KOPT-K1 (cell line): ENCODE results near the gene HOXB1.
"Not testable (repeated sequence)": the region's sequence is repeated elsewhere in the genome, so short reads cannot be mapped to it uniquely, and the experiment has no call there.

ENCODE experiments used
- H3K27ac ChIP-seq: fragments of 200-600 bp; sonication (generic); 2 replicates; pipeline ENCODE4 v1.5.1; 2016; ENCODE audit warnings: antibody characterized with exemption, mild to moderate bottlenecking, low read depth, low read length; ENCODE audit not compliant: poor library complexity, severe bottlenecking
- H3K36me3 ChIP-seq: fragments of 200-600 bp; sonication (generic); 2 replicates; pipeline ENCODE4 v1.5.1; 2017; ENCODE audit warnings: antibody characterized with exemption, mild to moderate bottlenecking, low read length, moderate library complexity; ENCODE audit not compliant: insufficient read depth
- H3K9me3 ChIP-seq: fragments of 200-600 bp; sonication (generic); 2 replicates; pipeline ENCODE4 v1.5.1; 2017; ENCODE audit warnings: antibody characterized with exemption, low read length, mild to moderate bottlenecking; ENCODE audit not compliant: insufficient read depth, poor library complexity, severe bottlenecking

Gene HOXB1

DNA sequence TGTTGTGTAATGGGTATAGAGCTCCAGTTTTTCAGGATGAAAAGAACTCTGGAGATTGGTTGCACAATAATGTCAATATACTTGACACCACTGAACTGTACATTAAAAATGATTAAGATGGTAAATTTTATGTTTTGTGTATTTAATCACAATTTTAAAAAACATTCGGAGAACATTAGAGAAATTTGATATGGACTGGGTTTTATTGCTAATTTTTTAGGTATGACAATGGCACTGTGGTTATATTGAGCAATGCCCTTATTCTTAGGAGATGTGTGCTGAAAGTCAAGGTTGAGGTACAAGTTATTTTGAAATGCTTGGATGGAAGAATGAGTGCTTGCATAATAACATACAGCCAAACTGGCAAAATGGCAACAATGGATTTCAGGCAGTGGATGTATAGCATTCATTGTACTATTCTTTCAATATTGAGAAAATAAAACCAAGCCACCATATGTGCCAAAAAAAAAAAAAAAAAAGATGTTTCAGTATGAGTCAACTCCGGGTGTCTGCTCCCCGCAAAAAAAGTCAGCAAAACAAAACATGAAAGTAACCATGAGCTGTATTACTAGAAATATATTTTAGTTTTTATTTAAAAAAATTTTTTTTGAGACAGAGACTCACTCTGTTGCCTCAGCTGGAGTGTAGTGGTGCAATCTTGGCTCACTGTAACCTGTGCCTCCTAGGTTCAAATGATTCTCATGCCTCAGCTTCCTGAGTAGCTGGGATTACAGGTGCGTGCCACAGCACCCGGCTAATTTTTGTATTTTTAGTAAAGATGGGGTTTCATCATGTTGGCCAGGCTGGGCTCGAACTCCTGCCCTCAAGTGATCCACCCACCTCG, 19.8 kb downstream of the HOXB1 start:
- H3K36me3 ChIP-seq = no peaks in the 10 kb centered on the region
- no peak overlapping the region for H3K27ac ChIP-seq
- no peaks in the 10 kb centered on the region for H3K9me3 ChIP-seq

DNA sequence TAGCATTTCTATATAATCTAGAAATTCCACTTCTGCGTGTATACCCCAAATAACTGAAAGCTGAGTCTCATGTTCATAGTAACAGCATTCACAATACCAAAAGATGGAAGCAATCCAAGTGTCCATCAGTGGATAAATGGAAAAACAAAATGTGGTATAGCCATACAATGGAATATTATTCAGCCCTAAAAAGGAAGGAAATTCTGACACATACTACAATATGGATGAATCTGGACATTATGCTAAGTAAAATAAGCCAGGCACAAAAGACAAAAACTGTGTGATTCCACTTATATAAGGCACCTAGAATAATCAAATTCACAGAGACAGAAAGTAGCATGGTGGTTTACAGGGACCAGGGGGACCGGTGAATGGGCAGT, 20.4 kb downstream of the HOXB1 start:
- Histone ChIP-seq H3K9me3 (no peaks in the 10 kb centered on the region), H3K27ac (no peak overlapping the region), H3K36me3 (no peaks in the 10 kb centered on the region)

DNA sequence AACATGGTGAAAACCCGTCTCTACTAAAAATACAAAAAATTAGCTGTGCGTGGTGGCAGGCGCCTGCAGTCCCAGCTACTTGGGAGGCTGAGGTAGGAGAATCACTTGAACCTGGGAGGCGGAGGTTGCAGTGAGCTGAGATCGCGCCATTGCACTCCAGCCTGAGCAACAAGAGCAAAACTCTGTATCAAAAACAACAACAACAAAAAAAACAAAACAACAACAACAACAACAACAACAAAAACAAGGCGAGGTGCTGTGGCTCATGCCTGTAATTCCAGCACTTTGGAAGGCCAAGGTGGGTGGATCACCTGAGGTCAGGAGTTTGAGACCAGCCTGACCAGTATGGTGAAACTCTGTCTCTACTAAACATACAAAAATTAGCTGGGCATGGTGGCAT, 21.1 kb downstream of the HOXB1 start:
- not testable (repeated sequence) for H3K27ac ChIP-seq, H3K9me3 ChIP-seq, H3K36me3 ChIP-seq

DNA sequence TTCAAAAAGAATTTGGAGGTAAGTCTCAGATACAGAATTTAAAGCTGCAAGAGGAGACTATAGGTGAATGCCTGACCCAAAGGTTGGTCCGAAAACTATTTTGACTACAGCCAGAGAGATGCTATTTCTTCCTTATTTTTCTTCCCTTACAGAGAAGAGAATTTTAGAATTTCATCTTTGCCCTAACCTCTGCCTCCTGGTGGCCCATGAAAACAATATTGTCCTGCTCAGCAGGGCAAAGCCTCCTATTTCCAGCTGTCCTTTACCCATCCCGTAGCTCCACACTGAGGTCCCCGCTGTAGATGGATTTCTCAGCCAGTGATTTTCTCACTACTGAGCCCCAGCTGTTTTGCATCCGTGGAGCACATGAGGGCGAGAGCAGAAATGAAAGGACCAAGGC, 24.6 kb downstream of the HOXB1 start:
- no peaks in the 10 kb centered on the region for H3K36me3 ChIP-seq
- no peak overlapping the region for H3K27ac ChIP-seq
- no peaks in the 10 kb centered on the region for H3K9me3 ChIP-seq

DNA sequence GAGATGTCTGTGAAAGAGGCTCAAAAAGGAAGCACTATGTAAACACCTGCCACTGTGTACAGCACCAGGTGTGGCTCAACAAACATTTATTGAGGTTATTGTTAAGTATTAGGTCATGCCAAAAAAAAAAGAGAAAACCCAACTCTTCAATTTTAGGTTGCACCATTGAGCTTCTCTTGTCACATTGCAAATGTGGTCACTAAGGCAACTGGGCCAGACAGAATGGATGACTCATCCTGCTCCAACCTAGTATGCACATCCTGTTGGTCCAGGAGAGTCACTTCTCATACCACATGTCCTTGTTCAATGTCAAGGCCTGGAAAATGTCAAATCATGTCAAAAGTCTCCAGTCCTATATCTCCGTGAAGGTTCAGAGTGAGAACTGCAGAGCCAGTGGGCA, 25.0 kb downstream of the HOXB1 start:
- Histone ChIP-seq H3K9me3 (no peaks in the 10 kb centered on the region), H3K36me3 (no peaks in the 10 kb centered on the region), H3K27ac (no peak overlapping the region)

DNA sequence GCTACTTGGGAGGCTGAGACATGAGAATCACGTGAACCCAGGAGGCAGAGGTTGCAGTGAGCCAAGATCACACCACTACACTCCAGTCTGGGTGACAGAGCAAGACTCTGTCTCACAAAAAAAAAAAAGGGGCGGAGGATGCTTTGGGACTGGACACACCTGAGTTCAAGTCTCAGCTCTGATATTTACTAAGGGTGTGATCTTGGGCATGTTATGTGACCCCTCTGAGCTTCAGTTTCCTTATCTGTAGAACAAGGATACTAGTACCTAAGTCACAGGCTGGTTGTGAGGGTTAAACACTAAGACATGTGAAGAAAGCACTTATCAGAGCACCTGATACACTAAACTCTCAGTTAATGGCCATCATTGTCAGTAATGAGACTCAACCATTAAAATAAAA, 25.9 kb downstream of the HOXB1 start:
- Histone ChIP-seq H3K36me3 (no peaks in the 10 kb centered on the region), H3K27ac (no peak overlapping the region), H3K9me3 (no peaks in the 10 kb centered on the region)

DNA sequence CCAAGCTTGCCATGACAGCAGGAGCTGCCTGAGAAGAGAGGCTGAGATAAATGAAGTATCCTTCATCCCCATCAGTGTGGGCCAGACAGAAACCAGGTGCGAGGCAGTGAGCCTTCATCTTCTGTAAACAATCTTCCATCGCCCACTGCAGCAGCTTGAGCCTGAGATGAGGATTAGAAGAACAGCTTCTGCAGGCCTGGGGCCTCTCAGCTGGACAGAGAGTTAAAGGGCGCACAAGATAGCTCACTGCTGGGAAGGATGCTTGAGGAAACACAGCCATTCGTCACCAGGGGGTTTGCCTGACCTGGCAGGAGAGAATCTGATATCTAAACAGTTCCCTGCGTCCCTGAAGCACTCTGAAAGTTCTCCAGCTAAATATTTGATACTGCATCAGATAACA, 27.1 kb downstream of the HOXB1 start:
- H3K9me3 ChIP-seq = no peaks in the 10 kb centered on the region
- no peaks in the 10 kb centered on the region for H3K36me3 ChIP-seq
- H3K27ac ChIP-seq = no peak overlapping the region

DNA sequence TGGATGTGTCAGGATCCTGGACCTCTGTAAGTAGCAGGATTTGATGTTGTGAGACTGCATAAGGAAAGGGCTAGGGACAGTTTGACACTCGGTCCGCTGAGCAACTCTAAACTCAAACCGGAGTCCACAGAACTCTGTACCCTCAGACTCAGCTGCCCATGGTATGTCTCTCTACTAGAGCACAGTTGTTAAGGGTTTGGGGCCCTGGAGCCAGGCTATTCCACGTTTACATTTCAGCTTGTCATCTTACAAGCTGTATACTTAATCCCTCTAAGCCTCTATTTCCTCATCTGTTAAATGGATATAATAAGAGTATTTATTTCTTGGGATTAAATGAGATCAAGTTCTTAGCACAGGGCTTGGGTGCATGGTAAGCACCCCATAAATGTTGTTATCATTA, 27.9 kb downstream of the HOXB1 start:
- Histone ChIP-seq H3K9me3 (no peaks in the 10 kb centered on the region), H3K36me3 (no peaks in the 10 kb centered on the region), H3K27ac (no peak overlapping the region)

DNA sequence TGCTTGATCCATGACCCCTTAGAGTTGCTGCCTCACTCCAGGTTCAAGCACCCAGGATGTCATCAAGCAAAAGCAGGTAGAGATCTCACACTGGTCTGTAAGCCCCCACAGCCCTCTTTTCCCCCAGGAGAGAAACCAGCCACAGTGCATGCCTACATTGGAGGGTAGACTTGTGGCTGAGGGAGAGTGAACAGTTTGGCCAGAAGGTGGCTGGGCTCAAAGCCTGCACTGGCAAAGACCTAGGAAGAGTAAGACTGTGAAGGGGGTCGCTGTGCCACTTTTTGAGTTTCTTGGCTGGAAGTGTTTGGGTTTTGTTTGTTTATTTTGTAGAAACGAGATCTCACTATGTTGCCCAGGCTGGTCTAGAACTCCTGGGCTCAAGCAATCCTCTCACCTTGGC, 28.5 kb downstream of the HOXB1 start:
- Histone ChIP-seq H3K36me3 (no peaks in the 10 kb centered on the region), H3K9me3 (no peaks in the 10 kb centered on the region), H3K27ac (no peak overlapping the region)

DNA sequence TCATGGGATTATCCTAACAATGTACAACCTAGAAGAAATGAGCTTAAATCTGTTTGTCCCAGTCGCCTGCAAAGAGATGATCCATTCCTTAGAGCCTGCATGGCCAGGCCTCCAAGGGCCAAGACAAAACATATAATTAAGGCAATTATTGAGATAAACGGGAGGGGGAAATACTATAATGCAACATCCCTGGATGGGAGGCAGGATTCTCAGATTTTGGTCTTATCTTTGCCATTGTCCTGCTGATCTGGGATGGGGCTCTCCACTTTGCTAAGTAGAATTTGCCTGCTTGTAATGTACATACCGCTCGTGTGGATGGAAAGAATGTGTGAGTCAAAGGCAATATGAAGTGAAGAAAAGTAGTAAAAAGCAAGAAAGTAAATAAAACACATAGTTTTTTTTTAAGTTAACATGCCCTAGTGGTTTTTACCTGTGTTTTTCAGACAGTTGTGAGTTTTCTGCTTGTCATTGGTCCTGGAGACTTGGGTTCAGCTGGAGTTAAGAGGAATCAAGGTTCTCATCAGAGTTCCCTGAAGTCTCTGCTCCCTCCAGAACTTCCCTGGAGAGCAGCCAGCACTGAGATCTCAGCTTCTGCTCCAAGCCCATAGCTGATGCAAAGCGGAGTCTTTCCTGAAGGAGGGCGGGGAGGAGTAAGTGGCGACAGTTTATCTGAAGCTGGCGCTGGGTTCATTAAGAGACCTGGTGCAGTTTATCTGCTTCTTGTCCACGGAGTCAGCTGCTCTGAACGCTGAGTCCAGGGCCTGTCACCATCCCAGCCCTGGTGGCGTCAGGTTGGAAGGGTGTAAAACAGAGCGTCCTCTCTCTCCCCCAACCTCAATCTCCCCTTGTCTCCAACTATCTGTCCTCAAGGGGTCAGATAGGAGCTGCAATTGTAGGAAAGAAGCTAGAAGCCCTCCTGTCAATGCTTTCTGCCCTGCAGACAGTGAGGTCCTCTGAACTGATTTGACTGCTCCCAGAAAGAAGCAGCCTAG, 30.1 kb downstream of the HOXB1 start:
- Histone ChIP-seq H3K9me3 (no peaks in the 10 kb centered on the region), H3K27ac (no peak overlapping the region), H3K36me3 (no peaks in the 10 kb centered on the region)

DNA sequence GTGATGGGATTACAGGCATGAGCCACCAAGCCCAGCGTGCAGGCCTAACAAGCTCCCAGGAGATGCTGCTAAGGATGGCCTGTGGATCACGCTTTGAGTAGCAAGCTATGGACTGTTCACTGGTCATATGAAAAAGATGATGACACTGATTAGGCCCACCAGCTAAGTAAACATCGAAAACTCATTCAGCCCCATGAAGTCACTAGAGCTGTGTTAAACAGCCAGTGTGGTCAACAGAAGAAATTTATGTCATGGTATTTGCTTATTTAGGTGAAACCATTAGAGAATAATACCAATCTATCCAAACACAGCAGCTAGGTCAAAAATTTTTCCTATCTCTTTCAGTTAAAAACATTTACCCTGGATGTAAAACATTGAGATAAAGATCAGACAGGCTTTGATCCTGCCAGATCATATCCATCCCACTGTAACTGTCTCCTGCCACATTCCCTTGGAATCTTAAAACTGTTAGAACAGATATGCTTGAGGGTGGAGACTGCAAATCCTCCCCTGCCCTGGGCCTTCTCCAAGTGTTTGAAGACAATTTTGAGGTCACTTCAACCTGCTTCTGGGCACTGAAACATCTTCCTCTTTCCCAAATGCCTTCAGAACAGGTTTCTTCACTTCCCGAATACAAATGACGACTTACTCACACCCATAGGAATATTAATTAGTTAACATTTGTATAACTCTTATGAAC, 30.9 kb downstream of the HOXB1 start:
- Histone ChIP-seq H3K9me3 (no peaks in the 10 kb centered on the region), H3K36me3 (no peaks in the 10 kb centered on the region), H3K27ac (no peak overlapping the region)

DNA sequence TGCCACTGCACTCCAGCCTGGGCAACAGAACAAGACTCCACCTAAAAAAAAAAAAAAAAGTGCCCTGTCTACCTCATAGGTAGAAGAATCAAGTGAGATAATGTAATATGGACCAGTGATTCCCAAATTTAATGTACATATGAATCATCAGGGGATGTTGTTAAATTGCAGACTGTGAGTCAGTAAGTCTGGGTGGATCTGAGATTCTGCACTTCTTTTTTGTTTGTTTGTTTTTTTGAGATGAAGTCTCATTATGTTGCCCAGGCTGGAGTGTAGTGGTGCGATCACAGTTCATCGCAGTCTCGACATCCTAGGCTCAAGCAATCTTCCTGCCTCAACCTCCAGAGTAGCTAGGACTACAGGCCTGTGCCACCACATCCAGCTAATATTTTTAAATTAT, 31.6 kb downstream of the HOXB1 start:
- Histone ChIP-seq H3K27ac (no peak overlapping the region), H3K36me3 (no peaks in the 10 kb centered on the region), H3K9me3 (no peaks in the 10 kb centered on the region)

DNA sequence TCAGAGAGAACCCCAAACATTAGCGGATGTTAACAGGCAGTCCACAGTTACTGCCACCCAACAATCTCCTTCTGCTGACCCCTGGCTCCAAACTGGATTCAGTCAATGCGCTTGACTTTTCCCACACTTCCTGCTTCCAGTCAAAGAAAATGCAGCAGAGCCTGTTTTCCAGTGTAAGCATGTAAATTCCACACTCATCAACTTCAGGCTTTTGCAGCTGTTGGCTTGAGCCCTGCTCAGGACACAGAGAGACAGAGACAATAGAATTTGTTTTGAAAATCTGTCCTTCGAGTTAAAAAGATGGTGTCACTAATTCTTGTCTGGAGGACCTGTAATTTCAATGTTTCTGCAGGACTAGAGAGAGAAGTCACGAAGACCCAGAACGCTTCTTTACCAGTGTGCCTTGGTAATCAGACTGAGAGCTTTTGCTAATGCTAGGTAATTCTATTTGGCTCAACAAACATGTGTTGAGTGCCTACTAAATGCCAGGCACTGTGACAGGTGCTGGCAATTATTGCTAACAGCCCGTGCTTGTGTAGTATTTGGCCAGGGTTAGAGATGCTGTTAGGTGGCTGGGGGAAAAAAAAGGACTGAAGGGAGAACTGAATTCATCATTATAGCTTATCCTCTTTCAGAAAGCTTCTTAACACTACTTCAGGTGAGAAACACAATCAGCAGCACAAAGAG, 32.5 kb downstream of the HOXB1 start:
- Histone ChIP-seq H3K9me3 (no peaks in the 10 kb centered on the region), H3K36me3 (no peaks in the 10 kb centered on the region), H3K27ac (no peak overlapping the region)

DNA sequence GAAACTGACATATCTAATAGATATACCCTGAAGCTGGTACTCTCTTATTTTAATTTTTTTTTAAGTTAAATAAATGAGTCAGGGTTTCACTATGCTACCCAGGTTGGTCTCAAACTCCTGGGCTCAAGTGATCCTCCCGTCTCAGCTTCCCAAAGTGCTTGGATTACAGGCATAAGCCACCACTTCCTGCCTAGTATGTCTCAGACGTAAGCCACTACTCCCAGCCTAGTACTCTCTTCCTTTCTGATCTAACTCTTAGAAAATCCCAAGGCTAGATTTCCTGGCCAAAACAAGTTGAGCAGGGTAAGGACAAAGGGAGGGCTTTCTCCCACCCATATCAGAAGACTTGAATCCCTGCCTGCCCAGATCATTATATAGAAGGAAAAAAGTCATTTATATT, 33.7 kb downstream of the HOXB1 start:
- Histone ChIP-seq H3K9me3 (no peaks in the 10 kb centered on the region), H3K27ac (no peak overlapping the region), H3K36me3 (no peaks in the 10 kb centered on the region)

DNA sequence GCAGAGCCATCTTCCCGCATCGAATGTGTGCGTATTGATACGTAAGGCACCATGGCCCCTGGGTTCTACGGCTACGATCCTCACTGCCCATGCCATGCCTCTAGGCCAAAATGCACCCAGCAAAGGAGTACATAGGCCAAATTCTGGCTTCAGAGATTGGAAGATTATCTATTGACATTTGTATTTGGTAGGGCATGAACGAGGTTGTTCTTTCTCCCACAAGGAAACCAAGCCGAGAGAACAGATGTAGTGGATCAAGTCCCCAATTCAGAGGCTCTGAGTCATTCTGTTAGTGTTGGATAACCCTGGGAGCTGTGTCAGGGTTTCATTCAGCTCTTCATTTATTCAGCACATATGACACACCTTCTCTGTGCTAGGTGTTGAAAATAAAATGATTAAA, 36.5 kb downstream of the HOXB1 start:
- no peaks in the 10 kb centered on the region for H3K9me3 ChIP-seq
- H3K27ac ChIP-seq = no peak overlapping the region
- H3K36me3 ChIP-seq = no peaks in the 10 kb centered on the region
